ENCODE data around the gene MIF4GD. TPM values are rescaled to one million over a fixed set of nuclear protein-coding genes. Genes with fewer than 3 reads are reported as not detected.

The MIF4GD gene, protein sequence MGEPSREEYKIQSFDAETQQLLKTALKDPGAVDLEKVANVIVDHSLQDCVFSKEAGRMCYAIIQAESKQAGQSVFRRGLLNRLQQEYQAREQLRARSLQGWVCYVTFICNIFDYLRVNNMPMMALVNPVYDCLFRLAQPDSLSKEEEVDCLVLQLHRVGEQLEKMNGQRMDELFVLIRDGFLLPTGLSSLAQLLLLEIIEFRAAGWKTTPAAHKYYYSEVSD
- 10 to 100 TPM; 13.0 to 29.7 (median 22.9) TPM for polyA plus RNA-seq
- long read RNA-seq, donor 1 = 0 reads
- long read RNA-seq, donor 2, partial matches to known transcripts = 0 of 4 reads
- long read RNA-seq, donor 2, other reads (novel, unspliced or antisense) = 0 of 4 reads
- long read RNA-seq, donor 3, partial matches to known transcripts = 0 of 3 reads
- long read RNA-seq, donor 3, other reads (novel, unspliced or antisense) = 0 of 3 reads
- long read RNA-seq, donor 4, partial matches to known transcripts = 0 of 1 reads
- long read RNA-seq, donor 4, other reads (novel, unspliced or antisense) = 0 of 1 reads
- long read RNA-seq, donor 5, partial matches to known transcripts = 0 of 2 reads
- long read RNA-seq, donor 5, other reads (novel, unspliced or antisense) = 0 of 2 reads
- long read RNA-seq, donor 6, partial matches to known transcripts = 5 of 12 reads
- long read RNA-seq, donor 6, other reads (novel, unspliced or antisense) = 0 of 12 reads
- long read RNA-seq, donor 7, partial matches to known transcripts = 0 of 5 reads
- long read RNA-seq, donor 7, other reads (novel, unspliced or antisense) = 0 of 5 reads
- long read RNA-seq, donor 8 = 0 reads
- long read RNA-seq, donor 9, partial matches to known transcripts = 0 of 3 reads
- long read RNA-seq, donor 9, other reads (novel, unspliced or antisense) = 0 of 3 reads
- long read RNA-seq, donor 10, transcript MIF4GD-202 (6 exons, 1,306 nt) = major isoform, 8 of 26 reads
- long read RNA-seq, donor 10, partial matches to known transcripts = 11 of 26 reads
- long read RNA-seq, donor 10, other reads (novel, unspliced or antisense) = 0 of 26 reads

DNA sequence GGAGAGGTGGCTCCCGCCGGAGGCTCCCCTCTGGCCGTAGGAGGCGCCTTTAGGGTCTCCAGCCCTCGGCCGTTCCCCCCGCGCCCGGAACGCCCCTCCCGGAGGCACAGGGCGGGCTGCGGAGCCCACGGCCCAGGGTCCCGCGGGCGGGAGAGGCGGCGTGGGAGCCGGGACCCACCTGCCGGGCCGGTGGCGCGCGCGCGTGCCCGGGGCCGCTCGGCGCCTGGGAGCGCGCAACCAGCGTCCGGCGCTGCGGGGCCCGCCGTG is at the start of gene MIF4GD:
MIF4GD (minus strand) TSS at position 266 of the 267 bp plus-strand sequence. CDS start 1,036 bp downstream, outside the sequence.
- Histone ChIP-seq H3K27ac (ENCODE audit: low read depth in 1 of 3, low read length in 2 of 3) (peak within 1 kb of the TSS; percentile 88 to 95 (median 94)), H3K4me1 (ENCODE audit: control insufficient read depth in 3 of 3, insufficient read depth in 2 of 3, low read depth in 1 of 3, low read length in 2 of 3) (peaks cover 2 to 31% (median 4%) of the 10 kb centered on the region in 3 donors), H3K36me3 (ENCODE audit: control insufficient read depth in 3 of 3, insufficient read depth in 2 of 3, low read depth in 1 of 3, low read length in 3 of 3) (peaks cover 0 to 48% (median 2%) of the 10 kb centered on the region in 3 donors), H3K4me3 (ENCODE audit: low read depth in 1 of 3, low read length in 3 of 3) (peak within 1 kb of the TSS; percentile 60 to 98 (median 91)), H3K9me3 (ENCODE audit: control insufficient read depth in 2 of 2, insufficient read depth in 1 of 2, low read depth in 1 of 2, low read length in 1 of 2) (no peaks in the 10 kb centered on the region), H3K27me3 (ENCODE audit: control insufficient read depth in 3 of 3, insufficient read depth in 3 of 3, low read length in 3 of 3) (no peaks in the 10 kb centered on the region)
- DNase-seq (no peak), FAIRE-seq (no peak)
- WGBS, 3 donors = 0 to 1% (median 1%) methylated on average over 19 to 39 of the region's 39 CpGs

- no peaks in the 10 kb centered on the region for H3K27me3 ChIP-seq (ENCODE audit: control insufficient read depth in 3 of 3, insufficient read depth in 3 of 3, low read length in 3 of 3)
- H3K27ac ChIP-seq (ENCODE audit: low read depth in 1 of 3, low read length in 2 of 3) = peak overlapping the region in 1 of 3 donors; percentile 73
- WGBS, 3 donors = 85 to 94% (median 88%) methylated on average over 20 of the region's 20 CpGs
- no peaks in the 10 kb centered on the region for H3K4me1 ChIP-seq (ENCODE audit: control insufficient read depth in 3 of 3, insufficient read depth in 2 of 3, low read depth in 1 of 3, low read length in 2 of 3)
- peaks cover 2 to 75% (median 7%) of the 10 kb centered on the region in 3 donors for H3K36me3 ChIP-seq (ENCODE audit: control insufficient read depth in 3 of 3, insufficient read depth in 2 of 3, low read depth in 1 of 3, low read length in 3 of 3)
- DNase-seq = no peak
- no peaks in the 10 kb centered on the region for H3K9me3 ChIP-seq (ENCODE audit: control insufficient read depth in 2 of 2, insufficient read depth in 1 of 2, low read depth in 1 of 2, low read length in 1 of 2)
- no peak overlapping the region for H3K4me3 ChIP-seq (ENCODE audit: low read depth in 1 of 3, low read length in 3 of 3)
- FAIRE-seq = no peak
These were observed 49.1 kb upstream of the MIF4GD start for GRCh38 chr17:75319904-75320691.

- H3K27me3 ChIP-seq (ENCODE audit: control insufficient read depth in 3 of 3, insufficient read depth in 3 of 3, low read length in 3 of 3) = no peaks in the 10 kb centered on the region
- WGBS, 3 donors = 87 to 93% (median 89%) methylated on average over 9 to 10 of the region's 10 CpGs
- no peaks in the 10 kb centered on the region for H3K9me3 ChIP-seq (ENCODE audit: control insufficient read depth in 2 of 2, insufficient read depth in 1 of 2, low read depth in 1 of 2, low read length in 1 of 2)
- no peak overlapping the region for H3K4me3 ChIP-seq (ENCODE audit: low read depth in 1 of 3, low read length in 3 of 3)
- DNase-seq (no peak), FAIRE-seq (no peak)
- peak overlapping the region in 1 of 3 donors; percentile 84 for H3K27ac ChIP-seq (ENCODE audit: low read depth in 1 of 3, low read length in 2 of 3)
- no peaks in the 10 kb centered on the region for H3K4me1 ChIP-seq (ENCODE audit: control insufficient read depth in 3 of 3, insufficient read depth in 2 of 3, low read depth in 1 of 3, low read length in 2 of 3)
- peaks cover 2 to 68% (median 7%) of the 10 kb centered on the region in 3 donors for H3K36me3 ChIP-seq (ENCODE audit: control insufficient read depth in 3 of 3, insufficient read depth in 2 of 3, low read depth in 1 of 3, low read length in 3 of 3)
These were observed 47.7 kb upstream of the MIF4GD start for GRCh38 chr17:75318615-75319222.

GRCh38 chr17:75318211-75318610 is 47.2 kb upstream of the MIF4GD start:
- Histone ChIP-seq H3K4me1 (ENCODE audit: control insufficient read depth in 3 of 3, insufficient read depth in 2 of 3, low read depth in 1 of 3, low read length in 2 of 3) (no peaks in the 10 kb centered on the region), H3K27me3 (ENCODE audit: control insufficient read depth in 3 of 3, insufficient read depth in 3 of 3, low read length in 3 of 3) (no peaks in the 10 kb centered on the region), H3K9me3 (ENCODE audit: control insufficient read depth in 2 of 2, insufficient read depth in 1 of 2, low read depth in 1 of 2, low read length in 1 of 2) (no peaks in the 10 kb centered on the region), H3K27ac (ENCODE audit: low read depth in 1 of 3, low read length in 2 of 3) (peak overlapping the region in 1 of 3 donors; percentile 84), H3K36me3 (ENCODE audit: control insufficient read depth in 3 of 3, insufficient read depth in 2 of 3, low read depth in 1 of 3, low read length in 3 of 3) (peaks cover 2 to 63% (median 7%) of the 10 kb centered on the region in 3 donors), H3K4me3 (ENCODE audit: low read depth in 1 of 3, low read length in 3 of 3) (no peak overlapping the region)
- DNase-seq (no peak), FAIRE-seq (no peak)
- WGBS, 3 donors = 83 to 87% (median 83%) methylated on average over 10 of the region's 10 CpGs

DNA sequence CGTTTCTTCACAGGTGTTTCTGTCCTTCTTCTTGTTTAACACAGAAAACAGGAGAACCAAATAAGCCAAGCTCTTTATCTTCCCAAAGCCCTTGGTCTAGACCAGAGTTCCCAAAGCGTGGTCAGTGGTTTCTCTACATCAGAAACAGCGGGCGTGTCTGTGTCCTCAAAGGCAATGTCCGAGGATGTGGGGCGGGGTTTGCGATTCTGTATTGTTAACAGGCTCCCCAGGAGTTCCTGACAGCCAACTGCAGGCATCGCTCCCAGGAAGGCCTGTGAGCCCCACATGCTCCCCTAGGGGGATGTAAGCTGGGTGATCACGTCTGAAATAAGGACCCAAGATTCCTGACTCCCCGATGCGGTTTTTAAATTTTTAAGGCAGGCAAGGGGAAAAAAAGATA is 46.6 kb upstream of the MIF4GD start:
- no peak for FAIRE-seq
- H3K27ac ChIP-seq (ENCODE audit: low read depth in 1 of 3, low read length in 2 of 3) = no peak overlapping the region
- no peaks in the 10 kb centered on the region for H3K4me1 ChIP-seq (ENCODE audit: control insufficient read depth in 3 of 3, insufficient read depth in 2 of 3, low read depth in 1 of 3, low read length in 2 of 3)
- 69 to 77% (median 69%) methylated on average over 11 of the region's 11 CpGs for WGBS, 3 donors
- H3K4me3 ChIP-seq (ENCODE audit: low read depth in 1 of 3, low read length in 3 of 3) = no peak overlapping the region
- peaks cover 2 to 61% (median 7%) of the 10 kb centered on the region in 3 donors for H3K36me3 ChIP-seq (ENCODE audit: control insufficient read depth in 3 of 3, insufficient read depth in 2 of 3, low read depth in 1 of 3, low read length in 3 of 3)
- H3K9me3 ChIP-seq (ENCODE audit: control insufficient read depth in 2 of 2, insufficient read depth in 1 of 2, low read depth in 1 of 2, low read length in 1 of 2) = no peaks in the 10 kb centered on the region
- no peaks in the 10 kb centered on the region for H3K27me3 ChIP-seq (ENCODE audit: control insufficient read depth in 3 of 3, insufficient read depth in 3 of 3, low read length in 3 of 3)
- DNase-seq = peak in 1 of 2 donors; percentile 25

- FAIRE-seq = no peak
- DNase-seq = no peak
- Histone ChIP-seq H3K9me3 (ENCODE audit: control insufficient read depth in 2 of 2, insufficient read depth in 1 of 2, low read depth in 1 of 2, low read length in 1 of 2) (no peaks in the 10 kb centered on the region), H3K27me3 (ENCODE audit: control insufficient read depth in 3 of 3, insufficient read depth in 3 of 3, low read length in 3 of 3) (no peaks in the 10 kb centered on the region), H3K36me3 (ENCODE audit: control insufficient read depth in 3 of 3, insufficient read depth in 2 of 3, low read depth in 1 of 3, low read length in 3 of 3) (peaks cover 2 to 50% (median 7%) of the 10 kb centered on the region in 3 donors), H3K4me1 (ENCODE audit: control insufficient read depth in 3 of 3, insufficient read depth in 2 of 3, low read depth in 1 of 3, low read length in 2 of 3) (no peaks in the 10 kb centered on the region), H3K27ac (ENCODE audit: low read depth in 1 of 3, low read length in 2 of 3) (peak overlapping the region in 1 of 3 donors; percentile 60), H3K4me3 (ENCODE audit: low read depth in 1 of 3, low read length in 3 of 3) (no peak overlapping the region)
- WGBS, 3 donors = 71 to 87% (median 77%) methylated on average over 5 of the region's 5 CpGs
These were observed 45.2 kb upstream of the MIF4GD start for GRCh38 chr17:75316253-75316652.

DNA sequence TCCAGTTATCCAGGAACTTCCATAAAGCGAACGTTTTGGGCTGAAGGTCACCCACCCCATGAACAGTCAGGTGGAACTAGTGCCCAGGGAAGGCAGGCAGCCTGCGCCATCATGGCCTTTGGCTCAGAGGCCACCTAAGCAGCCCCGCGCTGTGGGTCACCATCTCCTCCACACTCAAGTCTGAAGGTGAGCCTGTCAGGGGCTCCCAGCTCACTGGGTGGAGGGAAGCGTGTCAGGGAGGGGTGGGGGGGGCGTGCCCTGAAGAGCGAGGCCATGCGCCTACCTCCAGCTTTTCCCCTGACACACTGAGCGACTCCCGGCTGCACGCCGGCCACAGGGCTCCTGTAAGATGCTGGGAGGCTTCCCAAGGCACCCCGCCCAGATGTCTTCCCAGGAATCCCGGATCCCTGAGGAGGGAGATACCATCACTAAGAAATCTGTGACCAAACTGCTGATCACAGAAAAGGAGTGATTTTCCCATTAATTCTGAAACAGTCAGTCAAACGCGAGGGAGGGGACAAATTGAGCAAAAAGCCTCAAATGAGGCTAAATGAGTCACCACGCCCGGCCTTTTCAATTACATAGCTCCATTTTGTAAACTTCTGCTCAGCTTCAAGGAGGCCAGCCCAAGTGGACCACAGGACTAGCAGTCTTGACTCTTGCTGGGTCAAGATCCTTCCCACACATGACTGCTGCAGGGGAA is 44.7 kb upstream of the MIF4GD start:
- FAIRE-seq = no peak
- H3K36me3 ChIP-seq (ENCODE audit: control insufficient read depth in 3 of 3, insufficient read depth in 2 of 3, low read depth in 1 of 3, low read length in 3 of 3) = peaks cover 2 to 45% (median 7%) of the 10 kb centered on the region in 3 donors
- H3K27me3 ChIP-seq (ENCODE audit: control insufficient read depth in 3 of 3, insufficient read depth in 3 of 3, low read length in 3 of 3) = no peaks in the 10 kb centered on the region
- peak overlapping the region in 1 of 3 donors; percentile 60 for H3K27ac ChIP-seq (ENCODE audit: low read depth in 1 of 3, low read length in 2 of 3)
- H3K9me3 ChIP-seq (ENCODE audit: control insufficient read depth in 2 of 2, insufficient read depth in 1 of 2, low read depth in 1 of 2, low read length in 1 of 2) = no peaks in the 10 kb centered on the region
- no peaks in the 10 kb centered on the region for H3K4me1 ChIP-seq (ENCODE audit: control insufficient read depth in 3 of 3, insufficient read depth in 2 of 3, low read depth in 1 of 3, low read length in 2 of 3)
- H3K4me3 ChIP-seq (ENCODE audit: low read depth in 1 of 3, low read length in 3 of 3) = no peak overlapping the region
- 73 to 81% (median 75%) methylated on average over 19 of the region's 19 CpGs for WGBS, 3 donors
- no peak for DNase-seq
